Peyer's patch (tissue), 4 donors: Measurements from ENCODE around the gene KMT2A. TPM values are rescaled to one million over a fixed set of nuclear protein-coding genes. Genes with fewer than 3 reads are reported as not detected.

ENCODE experiments used
- DNase-seq, 3 donors: peaks; one replicate each; pipeline ENCODE4 v3.0.0-alpha.2; 2017 to 2019
- H3K27ac ChIP-seq, 4 donors: fragments of 200-600 bp; sonication (generic); one replicate each; pipeline ENCODE4 v1.5.1; 2016 to 2019
- H3K27me3 ChIP-seq, 2 donors: fragments of 200-600 bp; sonication (generic); one replicate each; pipeline ENCODE4 v1.5.1; 2019
- H3K36me3 ChIP-seq, 3 donors: fragments of 200-600 bp; sonication (generic); one replicate each; pipeline ENCODE4 v1.5.1; 2016 to 2019
- H3K4me1 ChIP-seq, 4 donors: fragments of 200-600 bp; sonication (generic); one replicate each; pipeline ENCODE4 v1.5.1; 2016 to 2019
- H3K4me3 ChIP-seq, 4 donors: fragments of 200-600 bp; sonication (generic); 1 replicate in 3 of 4; 2 replicates in 1 of 4; pipeline ENCODE4 v1.5.1; 2016 to 2019; ENCODE audit warnings: mild to moderate bottlenecking in 1 of 4
- H3K9me3 ChIP-seq, 4 donors: fragments of 200-600 bp; sonication (generic); one replicate each; pipeline ENCODE4 v1.5.1; 2016 to 2019; ENCODE audit warnings: mild to moderate bottlenecking in 1 of 4
- CTCF ChIP-seq, 6 experiments: fragments of 450-650 bp in 4 of 6; fragments of 200-600 bp in 2 of 6; sonication (generic) in 1 of 6; IDR thresholded peaks; one replicate each; pipeline ENCODE4 v1.5.1; 2017 to 2019; ENCODE audit warnings: antibody characterized with exemption in 6 of 6, mild to moderate bottlenecking in 3 of 6, moderate library complexity in 1 of 6
- POLR2A ChIP-seq, 2 donors: fragments of 450-650 bp; IDR thresholded peaks; one replicate each; pipeline ENCODE4 v1.5.1; 2017; ENCODE audit warnings: antibody characterized with exemption in 2 of 2, mild to moderate bottlenecking in 2 of 2, moderate library complexity in 2 of 2
- total RNA-seq, 4 donors: library from RNA; depleted of rRNA; stranded (reverse); fragments of >200 nt; gene quantifications; one replicate each; pipeline ENCODE4 v1.1.0, GENCODE V29; 2016

The KMT2A gene
- total RNA-seq, 4 donors from 2014 or later = 46.6 to 110 (median 74.3) TPM

- no peaks in the 10 kb centered on the region for H3K4me1 ChIP-seq
- no peaks in the 10 kb centered on the region for H3K27me3 ChIP-seq
- no peaks in the 10 kb centered on the region for H3K9me3 ChIP-seq
- H3K4me3 ChIP-seq = no peak overlapping the region
- H3K27ac ChIP-seq = no peak overlapping the region
- DNase-seq = peak in 1 of 3 donors; percentile 11
- TF ChIP-seq POLR2A (IDR thresholded peaks at IDR 0.05) = no peak
- no peak for TF ChIP-seq CTCF (IDR thresholded peaks at IDR 0.05)
- H3K36me3 ChIP-seq = peaks cover 0 to 29% (median 0%) of the 10 kb centered on the region in 3 donors
Measured at GRCh38 chr11:118544010-118544646, 107.8 kb downstream of the KMT2A start.

- H3K9me3 ChIP-seq = no peaks in the 10 kb centered on the region
- peaks cover 0 to 32% (median 0%) of the 10 kb centered on the region in 3 donors for H3K36me3 ChIP-seq
- H3K4me3 ChIP-seq = no peak overlapping the region
- DNase-seq = peak in 1 of 3 donors; percentile 28
- H3K27ac ChIP-seq = no peak overlapping the region
- H3K4me1 ChIP-seq = no peaks in the 10 kb centered on the region
- TF ChIP-seq POLR2A (IDR thresholded peaks at IDR 0.05) (no peak), CTCF (IDR thresholded peaks at IDR 0.05) (no peak)
- H3K27me3 ChIP-seq = no peaks in the 10 kb centered on the region
Measured at GRCh38 chr11:118544647-118545010, 108.3 kb downstream of the KMT2A start.

DNA sequence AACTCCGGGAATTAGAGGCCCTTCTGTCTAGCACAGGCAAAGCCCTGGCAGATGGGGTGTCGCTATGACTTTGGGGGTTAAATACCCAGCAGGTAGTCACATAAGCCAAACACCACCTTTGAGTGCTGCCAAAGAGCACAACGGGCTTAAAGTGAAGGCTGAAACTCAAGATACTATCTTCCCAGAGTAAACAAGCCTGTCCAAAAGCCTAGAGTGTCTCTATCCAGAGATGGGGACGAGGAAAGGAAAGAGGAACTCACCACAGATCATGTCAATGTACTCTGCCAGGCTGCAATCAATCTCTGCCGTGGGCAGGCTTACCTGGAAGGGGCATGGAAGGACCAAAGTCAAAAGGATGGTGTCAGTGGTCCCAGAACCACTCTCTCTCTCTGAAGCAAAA, 109.2 kb downstream of the KMT2A start:
- H3K4me3 ChIP-seq = no peak overlapping the region
- no peak overlapping the region for H3K27ac ChIP-seq
- no peaks in the 10 kb centered on the region for H3K27me3 ChIP-seq
- H3K36me3 ChIP-seq = peaks cover 0 to 40% (median 0%) of the 10 kb centered on the region in 3 donors
- H3K9me3 ChIP-seq = no peaks in the 10 kb centered on the region
- H3K4me1 ChIP-seq = no peaks in the 10 kb centered on the region
- DNase-seq = peak in 1 of 3 donors; percentile 3
- no peak for TF ChIP-seq POLR2A (IDR thresholded peaks at IDR 0.05)
- no peak for TF ChIP-seq CTCF (IDR thresholded peaks at IDR 0.05)

DNA sequence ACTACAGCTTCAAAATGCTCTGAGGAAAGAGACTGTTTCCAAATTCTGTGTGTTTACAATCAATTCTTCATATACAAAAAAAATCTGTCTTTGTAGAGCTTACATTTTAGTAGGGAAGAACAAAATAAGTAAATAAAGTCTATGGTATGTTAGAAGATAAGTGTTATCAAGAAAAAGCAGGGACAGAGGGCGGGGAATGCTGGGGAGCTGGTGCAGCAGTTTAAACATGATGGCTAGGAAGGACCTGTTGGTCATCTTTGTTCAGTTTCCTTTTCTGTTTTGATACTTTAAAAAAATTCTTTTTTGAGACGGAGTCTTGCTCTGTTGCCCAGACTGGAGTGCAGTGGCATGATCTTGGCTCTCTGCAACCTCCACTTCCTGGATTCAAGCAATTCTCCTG, 110.8 kb downstream of the KMT2A start:
- Histone ChIP-seq H3K36me3 (peaks cover 0 to 56% (median 0%) of the 10 kb centered on the region in 3 donors), H3K27me3 (no peaks in the 10 kb centered on the region), H3K4me1 (no peaks in the 10 kb centered on the region), H3K27ac (no peak overlapping the region), H3K4me3 (no peak overlapping the region), H3K9me3 (no peaks in the 10 kb centered on the region)
- DNase-seq = peak in 1 of 3 donors; percentile 2
- TF ChIP-seq POLR2A (IDR thresholded peaks at IDR 0.05) = no peak
- no peak for TF ChIP-seq CTCF (IDR thresholded peaks at IDR 0.05)

GRCh38 chr11:118552341-118552740, 116.0 kb downstream of the KMT2A start:
- Histone ChIP-seq H3K9me3 (no peaks in the 10 kb centered on the region), H3K4me1 (no peaks in the 10 kb centered on the region), H3K27ac (no peak overlapping the region), H3K27me3 (no peaks in the 10 kb centered on the region), H3K36me3 (peaks cover 0 to 67% (median 2%) of the 10 kb centered on the region in 3 donors), H3K4me3 (no peak overlapping the region)
- peak in 1 of 3 donors; percentile 5 for DNase-seq
- TF ChIP-seq POLR2A (IDR thresholded peaks at IDR 0.05) = no peak
- no peak for TF ChIP-seq CTCF (IDR thresholded peaks at IDR 0.05)
